Right renal cortex interstitium (tissue), 3 donors: ENCODE data around the gene KIFC1. TPM values are rescaled to one million over a fixed set of nuclear protein-coding genes. Genes with fewer than 3 reads are reported as not detected.

Experiments used
- DNase-seq, 3 donors: peaks; one replicate each; pipeline ENCODE4 v3.0.0-alpha.2; 2013; ENCODE audit warnings: low read depth in 3 of 3, low spot score in 2 of 3
- polyA plus RNA-seq, 3 donors: library from polyadenylated mRNA; unstranded; fragments of 120-200 nt; gene quantifications; one replicate each; pipeline ENCODE4 v1.2.1, GENCODE V29; 2013; ENCODE audit not compliant: insufficient read length in 3 of 3

The KIFC1 gene
- polyA plus RNA-seq, 3 donors: 34.2 to 43.3 (median 41.2) TPM

- no peak for DNase-seq
These were observed 48.5 kb downstream of the KIFC1 start for GRCh38 chr6:33439956-33440648.

- no peak for DNase-seq
These were observed 49.2 kb downstream of the KIFC1 start for GRCh38 chr6:33440649-33441309.

GRCh38 chr6:33441457-33441856, 49.8 kb downstream of the KIFC1 start:
- no peak for DNase-seq

GRCh38 chr6:33442283-33442682, 50.7 kb downstream of the KIFC1 start:
- DNase-seq: no peak

GRCh38 chr6:33443025-33443424, 51.4 kb downstream of the KIFC1 start:
- no peak for DNase-seq

- DNase-seq: no peak
These were observed 52.2 kb downstream of the KIFC1 start for GRCh38 chr6:33443619-33444504.

GRCh38 chr6:33445119-33445603, 53.5 kb downstream of the KIFC1 start:
- no peak for DNase-seq

GRCh38 chr6:33446356-33446755, 54.7 kb downstream of the KIFC1 start:
- DNase-seq: no peak

GRCh38 chr6:33450434-33450833, 58.8 kb downstream of the KIFC1 start:
- DNase-seq: no peak

- DNase-seq: no peak
These were observed 60.0 kb downstream of the KIFC1 start for GRCh38 chr6:33451606-33452005.

- no peak for DNase-seq
These were observed 60.9 kb downstream of the KIFC1 start for GRCh38 chr6:33452496-33452895.

GRCh38 chr6:33453393-33454008, 61.9 kb downstream of the KIFC1 start:
- no peak for DNase-seq

GRCh38 chr6:33454009-33454946, 62.7 kb downstream of the KIFC1 start, which contains the start of gene ZBTB9:
TSS of gene ZBTB9 (plus strand) at chr6:33454576. CDS start at chr6:33455101, 525 bp downstream.
- peak; percentile 81 to 90 (median 86) for DNase-seq

- no peak for DNase-seq
These were observed 63.4 kb downstream of the KIFC1 start for GRCh38 chr6:33455051-33455450.

- no peak for DNase-seq
These were observed 64.5 kb downstream of the KIFC1 start for GRCh38 chr6:33456156-33456555.

GRCh38 chr6:33458676-33459075, 67.1 kb downstream of the KIFC1 start:
- DNase-seq: no peak

- DNase-seq: no peak
These were observed 67.6 kb downstream of the KIFC1 start for GRCh38 chr6:33459226-33459625.
